Prostate gland (tissue), 2 donors: ENCODE measurements around the gene SYNJ2.

Source experiments
- CTCF ChIP-seq, 4 experiments: fragments of 200-600 bp in 2 of 4; fragments of 450-650 bp in 2 of 4; sonication (generic) in 2 of 4; IDR thresholded peaks; 1 replicate in 3 of 4; 2 replicates in 1 of 4; pipeline ENCODE4 v1.5.1; 2016 to 2019; ENCODE audit warnings: antibody characterized with exemption in 4 of 4, mild to moderate bottlenecking in 2 of 4, moderate library complexity in 2 of 4
- POLR2A ChIP-seq: fragments of 450-650 bp; IDR thresholded peaks from one replicate; pipeline ENCODE4 v1.6.1; 2016; ENCODE audit warnings: antibody characterized with exemption, mild to moderate bottlenecking

GRCh38 chr6:157967020-157967419, 14.6 kb upstream of the SYNJ2 start:
- TF ChIP-seq CTCF (IDR thresholded peaks at IDR 0.05) (no peak), POLR2A (no peak)
